HG02610 (cell line): ENCODE measurements around the gene GNA14.
"Not testable (repeated sequence)": the region's sequence is repeated elsewhere in the genome, so short reads cannot be mapped to it uniquely, and the experiment has no call there.

Experiments used
- ATAC-seq: cut with Tn5 transposase; IDR thresholded peaks from one replicate; pipeline ENCODE4 v1.9.1; 2021; ENCODE audit warnings: mild to moderate bottlenecking, moderate library complexity; ENCODE audit not compliant: unreplicated experiment

GNA14 gene

GRCh38 chr9:77648234-77649108 is at the start of gene GNA14:
TSS of gene GNA14 (minus strand) at chr9:77648322. CDS start at chr9:77647793, 529 bp downstream.
- ATAC-seq = no peak

- no peak for ATAC-seq
These were observed 49.3 kb upstream of the GNA14 start for GRCh38 chr9:77697238-77697984.

- not testable (repeated sequence) for ATAC-seq
These were observed 42.6 kb upstream of the GNA14 start for GRCh38 chr9:77690723-77691122.

- ATAC-seq = not testable (repeated sequence)
These were observed 42.0 kb upstream of the GNA14 start for GRCh38 chr9:77690119-77690518.

GRCh38 chr9:77687737-77688136 is 39.6 kb upstream of the GNA14 start:
- ATAC-seq = not testable (repeated sequence)

GRCh38 chr9:77680581-77680980 is 32.5 kb upstream of the GNA14 start:
- ATAC-seq = no peak

- no peak for ATAC-seq
These were observed 31.7 kb upstream of the GNA14 start for GRCh38 chr9:77679661-77680368.

- no peak for ATAC-seq
These were observed 31.0 kb upstream of the GNA14 start for GRCh38 chr9:77679088-77679487.

- ATAC-seq = no peak
These were observed 29.9 kb upstream of the GNA14 start for GRCh38 chr9:77677957-77678535.

GRCh38 chr9:77677397-77677796 is 29.3 kb upstream of the GNA14 start:
- ATAC-seq = no peak

- no peak for ATAC-seq
These were observed 26.0 kb upstream of the GNA14 start for GRCh38 chr9:77673941-77674791.

- ATAC-seq = no peak
These were observed 24.1 kb upstream of the GNA14 start for GRCh38 chr9:77672183-77672582.

GRCh38 chr9:77667151-77667550 is 19.0 kb upstream of the GNA14 start:
- ATAC-seq = no peak

- ATAC-seq = no peak
These were observed 15.6 kb upstream of the GNA14 start for GRCh38 chr9:77663754-77664153.

- no peak for ATAC-seq
These were observed 13.5 kb upstream of the GNA14 start for GRCh38 chr9:77661566-77662085.

- ATAC-seq = no peak
These were observed 11.8 kb upstream of the GNA14 start for GRCh38 chr9:77659926-77660325.

GRCh38 chr9:77651203-77651602 is 3.1 kb upstream of the GNA14 start:
- no peak for ATAC-seq

GRCh38 chr9:77649109-77649812 is 1.1 kb upstream of the GNA14 start:
- no peak for ATAC-seq
